AG09309 (cell line): Measurements from ENCODE around the gene ACOT7.

Experiments
- DNase-seq: peaks from one replicate; pipeline ENCODE4 v3.0.0-alpha.2; 2010; ENCODE audit warnings: low read depth
- H3K4me3 ChIP-seq: 2 replicates; pipeline ENCODE4 v1.5.1; 2011; ENCODE audit warnings: mild to moderate bottlenecking, low read depth, low read length, moderate library complexity; ENCODE audit not compliant: control insufficient read depth
- TF ChIP-seq, protein P1 (sequence below): IDR thresholded peaks from 2 replicates; pipeline ENCODE4 v1.5.1; 2011; ENCODE audit warnings: mild to moderate bottlenecking, low read depth, low read length, inconsistent platforms; ENCODE audit not compliant: insufficient read depth, control insufficient read depth; ENCODE audit errors: missing control alignments

Gene ACOT7

DNA sequence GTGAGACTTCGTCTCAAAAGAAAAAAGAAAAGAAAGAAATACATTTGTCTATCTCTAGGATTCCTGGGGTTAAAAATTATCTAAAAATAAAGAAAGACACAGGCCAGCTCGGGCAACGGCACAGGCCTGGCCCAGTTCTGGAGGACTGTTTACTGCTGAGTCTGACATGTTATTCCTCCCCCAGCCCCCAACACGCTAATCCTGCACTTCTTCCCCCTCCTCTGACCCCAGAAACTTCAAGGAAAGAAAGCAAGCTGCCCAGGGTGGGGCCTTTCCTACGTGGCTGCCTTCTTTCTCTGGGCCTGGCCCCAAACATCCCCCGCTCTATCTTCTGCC, 40.0 kb downstream of the ACOT7 start:
- no peak overlapping the region for H3K4me3 ChIP-seq
- DNase-seq = no peak
- TF ChIP-seq, protein P1, sequence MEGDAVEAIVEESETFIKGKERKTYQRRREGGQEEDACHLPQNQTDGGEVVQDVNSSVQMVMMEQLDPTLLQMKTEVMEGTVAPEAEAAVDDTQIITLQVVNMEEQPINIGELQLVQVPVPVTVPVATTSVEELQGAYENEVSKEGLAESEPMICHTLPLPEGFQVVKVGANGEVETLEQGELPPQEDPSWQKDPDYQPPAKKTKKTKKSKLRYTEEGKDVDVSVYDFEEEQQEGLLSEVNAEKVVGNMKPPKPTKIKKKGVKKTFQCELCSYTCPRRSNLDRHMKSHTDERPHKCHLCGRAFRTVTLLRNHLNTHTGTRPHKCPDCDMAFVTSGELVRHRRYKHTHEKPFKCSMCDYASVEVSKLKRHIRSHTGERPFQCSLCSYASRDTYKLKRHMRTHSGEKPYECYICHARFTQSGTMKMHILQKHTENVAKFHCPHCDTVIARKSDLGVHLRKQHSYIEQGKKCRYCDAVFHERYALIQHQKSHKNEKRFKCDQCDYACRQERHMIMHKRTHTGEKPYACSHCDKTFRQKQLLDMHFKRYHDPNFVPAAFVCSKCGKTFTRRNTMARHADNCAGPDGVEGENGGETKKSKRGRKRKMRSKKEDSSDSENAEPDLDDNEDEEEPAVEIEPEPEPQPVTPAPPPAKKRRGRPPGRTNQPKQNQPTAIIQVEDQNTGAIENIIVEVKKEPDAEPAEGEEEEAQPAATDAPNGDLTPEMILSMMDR = no peak

DNA sequence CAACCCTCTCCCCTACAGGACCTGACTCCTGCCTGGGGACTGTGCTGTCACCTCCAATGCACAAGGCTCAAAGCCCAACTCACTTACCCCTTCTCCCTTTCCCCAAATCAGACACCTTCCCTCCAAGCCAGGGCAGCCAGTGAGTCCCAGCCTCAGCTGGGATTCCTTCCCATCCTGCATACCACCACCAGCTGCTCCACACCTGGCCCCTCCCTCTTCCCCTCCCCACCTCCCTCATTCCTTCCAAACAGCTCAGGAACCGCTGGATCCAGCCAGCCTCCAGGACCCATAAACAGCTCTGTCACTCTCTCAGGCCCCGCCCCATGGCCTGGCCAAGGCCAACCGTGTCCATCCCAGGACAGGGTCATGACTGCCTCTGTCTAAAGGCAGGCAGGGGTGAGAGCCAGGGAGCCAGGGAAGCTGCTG, 41.4 kb downstream of the ACOT7 start:
- TF ChIP-seq, protein P1 = no peak
- no peak for DNase-seq
- no peak overlapping the region for H3K4me3 ChIP-seq

DNA sequence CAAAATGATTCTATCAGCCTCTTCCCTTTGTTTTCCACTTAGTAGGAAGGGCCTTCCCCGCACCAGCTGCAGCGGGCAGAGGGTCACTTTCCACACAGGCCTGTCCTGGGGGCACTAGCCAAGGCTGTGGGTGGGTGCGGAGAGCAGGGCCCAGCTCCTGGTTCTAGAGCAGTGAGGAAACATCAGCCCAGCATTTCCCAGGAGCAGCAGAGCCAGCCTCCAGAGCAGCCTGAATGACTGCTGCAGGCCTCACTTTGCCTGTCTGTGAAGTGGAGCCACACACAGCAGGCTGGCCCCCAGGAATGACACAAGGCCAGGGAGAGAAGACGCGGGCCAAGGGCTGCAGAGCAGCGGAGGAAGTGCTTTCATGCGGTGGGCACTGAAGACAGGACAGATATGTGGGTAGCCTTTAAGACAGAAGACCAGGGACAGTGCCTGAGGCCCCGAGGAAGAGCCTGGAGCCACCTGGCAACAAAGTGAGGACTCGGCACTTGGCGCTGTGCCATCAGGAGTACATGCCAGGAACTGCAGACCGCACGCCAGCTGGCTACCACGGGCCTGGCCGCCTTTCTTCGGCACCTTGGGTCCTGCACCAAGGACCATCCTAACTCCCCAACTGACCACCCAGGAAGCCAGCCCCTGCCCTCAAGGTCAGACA, 42.0 kb downstream of the ACOT7 start:
- H3K4me3 ChIP-seq = no peak overlapping the region
- DNase-seq = no peak
- TF ChIP-seq, protein P1 = no peak

DNA sequence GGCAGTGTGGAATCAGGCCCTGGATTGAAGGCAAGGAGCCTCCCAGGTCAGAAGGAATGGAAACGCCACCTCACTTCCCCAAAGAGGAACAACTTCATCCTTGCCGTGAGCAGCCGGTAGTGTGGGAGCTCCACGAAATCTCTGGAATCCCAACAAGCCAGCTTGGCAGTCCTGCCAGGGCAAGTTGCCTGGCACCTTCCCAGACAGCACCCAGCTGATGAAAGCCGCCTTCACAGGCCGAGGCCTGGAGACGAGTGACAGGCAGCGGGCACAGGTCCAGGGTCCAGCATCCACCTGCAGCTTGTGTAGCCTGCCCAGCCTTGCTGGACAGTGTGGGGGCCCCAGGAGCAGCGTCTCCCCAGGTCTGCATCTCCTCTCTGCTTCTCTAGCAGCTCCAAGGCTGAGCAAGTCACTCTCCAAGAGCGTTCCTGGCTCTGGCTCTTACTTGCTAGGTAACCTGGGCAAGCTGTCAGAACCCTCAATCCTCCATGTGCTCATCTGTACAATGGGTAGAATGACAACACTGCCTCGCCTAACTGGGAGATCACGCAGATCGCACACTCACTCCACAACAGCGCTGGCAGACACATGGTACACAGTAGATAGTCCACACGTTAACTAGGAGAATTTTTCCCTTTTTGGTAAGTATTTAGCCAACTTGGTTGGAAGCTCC, 43.0 kb downstream of the ACOT7 start:
- no peak overlapping the region for H3K4me3 ChIP-seq
- TF ChIP-seq, protein P1 = no peak
- DNase-seq = no peak

DNA sequence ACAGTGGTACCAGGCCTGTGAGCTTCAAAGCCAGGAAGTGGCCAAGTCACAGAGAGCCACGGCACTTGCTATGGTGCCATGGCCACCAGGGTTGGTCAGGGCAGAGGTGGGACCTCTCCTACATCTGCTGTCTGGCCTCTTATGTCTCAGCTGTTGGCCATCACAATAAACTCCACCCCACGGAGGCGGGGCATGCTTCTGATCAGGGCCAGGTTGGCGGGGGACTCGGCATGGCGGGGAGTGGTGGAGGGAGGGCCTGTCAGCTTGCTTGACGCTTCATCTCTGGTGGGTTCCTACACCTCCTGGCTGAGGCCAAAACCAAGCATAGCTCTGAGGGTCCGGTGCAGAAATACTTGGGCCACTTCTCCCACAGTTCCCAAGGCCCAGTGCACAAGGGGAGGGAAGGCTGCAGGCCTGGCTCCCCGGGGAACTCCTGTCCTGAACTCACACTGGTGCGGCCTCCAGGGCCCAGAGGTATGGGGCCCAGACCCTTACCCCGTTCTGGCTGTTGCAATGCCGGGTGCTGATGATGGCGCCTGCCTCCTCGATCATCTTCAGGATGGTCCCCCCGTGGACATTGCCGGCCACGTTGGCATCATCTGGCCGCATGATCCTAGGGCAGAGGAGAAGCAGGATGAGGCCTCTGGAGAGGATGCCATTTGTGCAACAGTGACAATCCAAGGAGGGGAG, 44.2 kb downstream of the ACOT7 start:
- TF ChIP-seq, protein P1 = no peak

DNA sequence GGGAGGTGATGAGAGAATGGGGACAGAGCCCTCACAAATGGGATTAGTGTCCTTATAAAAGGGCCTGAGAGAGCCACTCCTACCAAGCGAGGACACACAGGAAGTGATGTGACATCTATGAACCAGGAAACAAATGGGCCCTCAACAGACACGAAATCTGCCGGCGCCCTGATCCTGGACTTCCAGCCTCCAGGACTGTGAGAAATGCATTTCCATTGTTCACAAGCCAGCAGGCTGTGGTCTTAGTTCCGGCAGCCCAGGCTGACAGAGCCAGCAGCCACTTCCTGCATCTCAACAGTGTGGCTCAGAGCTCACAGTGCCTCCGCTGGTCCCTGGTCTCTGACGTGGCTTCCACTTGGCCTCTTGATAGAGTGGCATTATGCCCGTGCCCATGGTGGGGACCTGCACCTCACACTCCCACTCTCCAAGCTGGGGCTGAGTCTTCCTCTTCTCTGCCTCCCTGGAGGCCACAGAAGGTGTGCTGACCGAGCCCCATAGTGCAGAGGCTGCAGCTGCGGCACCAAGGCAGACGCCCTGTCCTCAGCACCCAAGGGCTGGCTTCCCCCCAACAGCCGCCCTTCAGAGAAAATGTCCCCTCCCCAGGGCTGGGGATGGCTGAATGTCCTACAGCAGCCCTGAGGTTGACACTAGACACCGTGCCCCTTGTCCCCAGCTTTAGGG, 44.9 kb downstream of the ACOT7 start:
- no peak for DNase-seq
- H3K4me3 ChIP-seq = no peak overlapping the region
- TF ChIP-seq, protein P1 = no peak

More for the DNA sequence above, 44.2 kb downstream of the ACOT7 start:
- DNase-seq = no peak
- H3K4me3 ChIP-seq = no peak overlapping the region
